AG20443 (cell line): Measurements from ENCODE around the gene EVPL.
"Not testable (repeated sequence)": the region's sequence is repeated elsewhere in the genome, so short reads cannot be mapped to it uniquely, and the experiment has no call there.

ENCODE experiments used
- DNase-seq: peaks from one replicate; pipeline ENCODE4 v3.0.0; 2012; ENCODE audit warnings: low spot score, mixed read lengths

Gene EVPL

DNA sequence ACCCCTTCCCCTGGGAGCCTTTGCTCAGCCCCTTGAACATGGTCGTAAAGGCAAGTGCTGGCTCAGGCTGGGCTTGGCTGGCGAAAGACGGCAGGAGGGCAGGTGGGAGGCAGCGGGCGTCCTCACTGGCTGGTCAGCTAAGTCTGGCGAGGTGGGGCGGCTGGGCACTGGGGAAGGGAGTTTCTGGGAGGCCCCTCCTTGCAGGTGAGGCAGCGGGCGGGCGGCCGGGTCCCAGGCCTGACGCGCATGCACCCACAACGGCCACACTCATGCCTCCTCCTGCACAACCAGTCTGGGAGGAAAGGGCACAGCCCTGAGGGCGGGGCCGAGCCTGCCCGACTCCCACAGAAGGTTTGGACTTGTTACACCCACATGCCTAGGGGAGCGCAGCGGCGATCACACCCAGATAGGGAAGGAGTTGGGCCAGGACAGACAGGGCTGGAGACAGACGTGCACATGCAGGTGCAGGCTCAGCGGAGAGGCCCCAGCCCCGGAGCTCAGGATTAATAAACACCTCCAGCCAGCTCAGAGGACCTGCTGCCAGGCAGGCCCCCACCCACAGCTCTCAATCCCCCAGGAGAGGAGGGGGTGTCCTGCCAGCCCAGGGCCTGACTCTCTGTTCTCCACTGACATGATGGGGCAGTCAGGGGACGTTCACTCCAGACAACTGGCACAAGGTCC is at the start of gene EVPL:
EVPL (minus strand) TSS at position 148 of the 681 bp plus-strand sequence; CDS start at position 40, 108 bp downstream.
- no peak for DNase-seq

DNA sequence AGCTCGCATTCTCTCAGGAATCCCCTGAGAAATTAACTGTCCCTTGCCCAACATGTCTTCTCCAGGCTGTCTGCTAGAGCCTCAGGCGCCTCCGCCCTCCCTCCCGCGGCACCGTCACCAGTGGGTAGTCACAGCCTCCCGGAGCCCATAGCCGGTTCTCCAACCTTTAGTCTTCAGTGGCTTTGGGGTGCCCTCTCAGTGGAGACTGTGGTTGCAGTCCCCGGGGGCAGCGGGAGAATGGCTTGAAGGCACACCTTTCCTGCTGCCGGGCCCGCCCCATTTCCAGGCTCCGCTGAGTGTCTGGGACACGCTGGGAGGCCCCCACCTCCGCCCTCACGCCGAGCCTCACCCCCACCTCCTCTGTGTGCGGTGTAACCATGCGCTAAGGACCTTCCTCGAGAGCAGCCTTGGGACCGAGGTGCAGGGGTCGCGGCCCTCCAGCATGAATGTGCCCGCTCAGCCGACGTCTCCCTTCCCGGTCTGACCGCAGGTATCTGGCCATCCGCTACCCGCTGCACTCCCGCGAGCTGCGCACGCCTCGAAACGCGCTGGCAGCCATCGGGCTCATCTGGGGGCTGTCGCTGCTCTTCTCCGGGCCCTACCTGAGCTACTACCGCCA is 49.1 kb upstream of the EVPL start:
- no peak for DNase-seq

DNA sequence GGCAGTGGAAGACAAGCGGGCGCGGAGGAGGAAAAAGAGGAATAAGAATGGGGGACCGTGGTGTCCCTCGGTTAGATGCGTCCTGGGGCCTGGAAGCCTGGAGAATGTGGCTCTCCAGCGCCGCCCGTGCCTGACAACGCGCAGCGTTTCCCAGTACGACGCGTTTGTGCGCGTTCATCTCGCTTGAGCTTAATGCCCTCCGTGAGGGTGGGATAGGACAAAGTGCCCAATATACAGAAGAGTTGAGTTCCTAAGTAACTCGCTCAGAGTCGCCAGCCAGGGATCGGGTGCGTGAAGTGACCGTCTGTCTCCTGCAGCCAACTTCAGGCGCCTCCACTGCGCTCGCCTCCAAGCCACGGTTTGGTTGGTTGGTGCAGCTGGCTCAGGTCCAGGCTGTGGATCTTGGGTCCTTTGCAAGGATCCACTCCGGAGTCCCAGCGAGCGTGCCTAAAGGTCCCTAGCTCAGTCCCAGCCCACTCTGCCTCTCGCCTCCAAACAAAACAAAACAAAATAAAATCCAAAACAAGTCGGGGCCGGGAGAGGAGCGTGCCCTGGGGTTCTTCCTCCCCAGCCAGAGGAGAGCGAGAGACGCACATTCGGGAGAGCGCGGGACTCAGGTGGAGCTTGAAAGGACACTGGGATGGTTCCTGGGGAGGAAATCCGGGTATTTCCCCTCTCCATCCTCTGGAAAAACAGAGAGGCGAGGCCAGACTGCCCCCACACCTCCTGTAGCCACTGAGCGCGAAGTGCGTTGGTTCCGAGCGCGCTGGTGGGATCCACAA is 48.4 kb upstream of the EVPL start:
- DNase-seq = peak; percentile 33

DNA sequence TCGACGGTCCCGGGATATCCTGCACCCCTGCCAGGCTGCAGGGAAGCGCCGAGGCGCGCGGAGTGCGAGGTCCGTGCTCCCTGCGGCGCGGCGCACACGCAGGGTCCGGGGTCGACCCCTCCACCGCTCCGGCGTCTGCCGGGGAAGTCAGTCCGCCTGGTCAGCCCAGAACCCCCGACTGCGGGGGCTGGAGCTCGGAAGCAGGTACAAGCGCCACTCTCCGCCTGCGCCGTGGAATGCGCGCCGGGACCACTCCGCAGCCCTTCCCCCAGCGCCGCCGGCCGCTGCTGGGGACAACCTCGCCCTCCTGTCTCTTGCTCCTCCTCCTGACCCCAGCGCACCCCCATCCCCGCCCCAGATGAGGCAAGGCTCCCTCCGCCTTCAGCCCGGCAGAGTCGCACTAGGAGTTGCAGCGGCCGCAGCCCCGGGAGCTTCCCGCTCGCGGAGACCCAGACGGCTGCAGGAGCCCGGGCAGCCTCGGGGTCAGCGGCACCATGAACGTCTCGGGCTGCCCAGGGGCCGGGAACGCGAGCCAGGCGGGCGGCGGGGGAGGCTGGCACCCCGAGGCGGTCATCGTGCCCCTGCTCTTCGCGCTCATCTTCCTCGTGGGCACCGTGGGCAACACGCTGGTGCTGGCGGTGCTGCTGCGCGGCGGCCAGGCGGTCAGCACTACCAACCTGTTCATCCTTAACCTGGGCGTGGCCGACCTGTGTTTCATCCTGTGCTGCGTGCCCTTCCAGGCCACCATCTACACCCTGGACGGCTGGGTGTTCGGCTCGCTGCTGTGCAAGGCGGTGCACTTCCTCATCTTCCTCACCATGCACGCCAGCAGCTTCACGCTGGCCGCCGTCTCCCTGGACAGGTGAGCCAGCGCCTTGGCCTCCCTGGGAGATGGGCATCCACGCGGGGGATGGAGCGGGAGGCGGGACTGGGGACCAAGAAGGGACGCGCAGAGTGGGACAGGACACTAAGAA is 47.6 kb upstream of the EVPL start, which contains the start of gene GALR2:
GALR2 (plus strand) TSS at position 392 of the 974 bp plus-strand sequence; CDS start at position 495, 103 bp downstream.
- no peak for DNase-seq

DNA sequence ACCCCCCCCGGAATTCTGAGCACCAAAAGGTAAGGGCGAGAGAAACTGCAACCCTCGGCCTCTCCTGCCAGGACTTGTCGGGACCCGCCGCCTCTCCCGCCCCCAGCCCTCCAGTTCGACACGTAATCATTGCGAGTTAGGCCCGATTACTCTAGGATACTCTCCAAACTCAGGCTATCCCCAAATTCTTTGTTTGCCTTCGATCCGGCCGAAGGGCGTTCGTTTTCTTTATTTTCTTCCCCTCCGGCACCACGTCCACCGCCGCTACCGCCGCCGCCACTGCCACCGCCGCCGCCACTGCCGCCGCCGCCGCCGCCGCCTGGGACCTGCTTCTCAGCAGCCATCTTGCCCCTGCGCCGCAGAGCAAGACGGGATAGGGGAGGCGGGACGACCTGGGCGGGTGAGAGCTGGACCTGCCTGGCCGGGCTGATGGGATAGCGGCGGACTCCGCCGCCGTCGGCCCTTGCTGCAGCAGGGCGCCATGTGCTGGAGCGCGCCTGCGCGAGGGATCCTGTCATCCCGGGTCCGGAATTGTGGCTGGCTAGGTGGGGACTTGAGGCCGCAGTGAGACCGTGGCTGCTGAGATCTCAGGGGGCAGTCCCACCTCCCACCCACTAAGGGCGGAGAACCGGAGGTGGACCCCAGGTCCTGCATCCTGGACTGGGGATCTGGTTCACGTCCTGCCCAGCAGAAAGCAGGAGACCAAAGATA is 45.2 kb upstream of the EVPL start, which contains the start of gene SRP68:
SRP68 (minus strand) TSS at position 370 of the 711 bp plus-strand sequence; CDS start at position 344, 26 bp downstream.
- DNase-seq = peak; percentile 99

DNA sequence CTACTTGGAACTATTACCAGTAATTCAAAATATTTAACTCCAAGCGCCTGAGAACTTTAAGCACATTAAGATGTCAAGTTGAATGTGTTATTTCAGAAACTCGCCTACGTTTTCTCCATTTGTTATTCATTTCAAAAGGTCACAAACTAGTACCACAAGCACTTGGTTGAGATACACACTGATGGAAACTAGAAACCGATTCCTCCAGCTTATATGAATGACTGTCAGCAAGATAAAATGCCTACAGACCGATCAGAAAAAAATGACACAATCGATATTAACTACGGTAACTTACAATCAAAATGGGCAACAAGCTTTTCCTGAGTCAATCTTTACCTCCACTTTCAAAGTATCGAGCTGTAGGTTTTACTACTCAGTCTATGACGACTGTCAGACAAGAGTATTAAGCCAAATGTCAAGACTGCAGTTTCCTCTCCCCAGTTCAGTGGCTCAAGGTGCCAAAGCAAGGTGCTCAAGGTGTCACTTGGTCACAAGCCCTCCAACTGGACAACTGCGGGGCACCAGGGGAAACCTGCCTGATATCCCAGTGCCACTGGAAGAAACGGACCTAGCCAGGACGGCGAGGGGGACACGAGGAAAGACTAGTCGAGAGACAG is 44.5 kb upstream of the EVPL start:
- DNase-seq = no peak

DNA sequence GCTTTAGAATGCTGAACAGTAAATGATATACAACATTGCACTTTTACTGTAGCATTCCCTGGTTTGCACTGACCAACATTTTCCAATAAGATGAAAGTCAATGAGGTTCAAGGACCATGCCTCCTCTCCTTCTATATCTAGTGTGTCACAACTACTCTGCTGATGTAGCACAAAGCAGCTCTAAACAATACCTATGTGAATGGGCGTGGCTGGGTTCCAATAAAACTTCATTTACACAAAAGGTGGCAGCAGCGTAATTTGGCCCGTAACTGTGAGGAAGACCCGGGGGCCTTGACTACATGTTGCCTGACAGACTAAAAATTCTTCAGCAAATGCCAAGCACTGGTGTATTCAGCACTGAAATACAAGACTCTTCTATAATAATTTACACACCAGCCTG is 38.7 kb upstream of the EVPL start:
- no peak for DNase-seq

DNA sequence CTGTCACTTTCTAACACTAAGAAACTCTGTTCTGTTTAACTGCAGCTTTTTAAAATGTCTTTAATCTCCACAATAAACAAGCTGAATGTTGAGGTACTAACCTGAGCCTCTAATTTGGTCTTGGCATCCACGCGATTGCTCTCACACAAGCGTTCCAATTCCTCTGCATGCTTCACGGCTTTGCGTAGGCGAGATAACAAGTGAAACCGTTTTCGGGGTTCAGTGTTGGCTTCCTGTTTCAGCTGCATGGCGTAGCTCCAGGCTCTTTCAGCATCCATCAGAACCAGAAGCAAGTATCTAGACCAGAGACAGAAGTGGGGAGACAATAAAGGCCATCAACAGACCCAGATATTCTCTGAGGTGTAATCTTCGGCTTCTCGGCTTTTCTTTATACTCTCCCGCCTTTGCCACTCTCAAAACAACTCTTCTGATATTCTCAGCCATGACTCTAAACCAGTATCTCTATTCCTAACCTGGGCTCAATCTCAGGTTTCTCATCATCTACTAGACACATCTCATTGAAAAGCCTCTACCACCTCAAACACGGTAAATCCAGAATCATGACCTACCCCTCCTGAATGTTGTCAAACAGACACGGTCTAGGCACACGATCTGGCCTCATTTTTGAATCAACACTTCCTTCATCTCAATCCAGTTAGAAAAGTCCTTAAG is 36.9 kb upstream of the EVPL start:
- DNase-seq = no peak

DNA sequence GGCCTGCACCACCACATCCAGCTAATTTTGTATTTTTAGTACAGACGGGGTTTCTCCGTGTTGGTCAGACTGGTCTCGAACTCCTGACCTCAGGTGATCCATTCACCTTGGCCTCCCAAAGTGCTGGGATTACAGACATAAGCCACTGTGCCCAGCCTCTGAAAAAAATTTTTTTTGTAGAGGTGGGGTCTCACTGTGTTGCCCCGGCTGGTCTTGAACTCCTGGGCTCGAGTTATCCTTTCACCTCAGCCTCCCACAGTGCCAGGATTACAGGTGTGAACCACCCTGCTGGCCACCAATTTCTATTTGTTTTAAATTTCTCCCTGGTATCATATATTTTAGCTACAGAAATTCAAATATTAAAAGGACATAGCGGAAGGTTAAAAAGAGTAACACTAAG is 31.2 kb upstream of the EVPL start:
- DNase-seq = not testable (repeated sequence)

DNA sequence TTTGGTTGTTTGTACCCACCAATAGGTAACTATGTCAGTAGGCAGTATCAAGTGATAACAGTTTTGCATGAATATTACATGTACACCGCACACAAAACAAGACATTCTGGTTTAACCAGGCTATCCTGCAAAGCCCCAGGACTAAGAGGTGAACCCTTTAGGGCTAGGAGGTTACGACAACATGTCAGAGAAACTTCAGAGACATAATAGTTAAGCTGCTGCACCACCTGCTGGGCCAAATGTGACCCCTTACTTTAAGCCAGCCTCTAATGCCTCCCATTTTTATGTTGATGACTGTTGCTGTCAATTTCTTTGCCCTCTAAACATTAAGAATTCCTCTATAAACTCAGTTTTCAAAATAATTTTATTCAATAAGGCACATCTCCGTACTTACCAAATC is 29.8 kb upstream of the EVPL start:
- DNase-seq = no peak

DNA sequence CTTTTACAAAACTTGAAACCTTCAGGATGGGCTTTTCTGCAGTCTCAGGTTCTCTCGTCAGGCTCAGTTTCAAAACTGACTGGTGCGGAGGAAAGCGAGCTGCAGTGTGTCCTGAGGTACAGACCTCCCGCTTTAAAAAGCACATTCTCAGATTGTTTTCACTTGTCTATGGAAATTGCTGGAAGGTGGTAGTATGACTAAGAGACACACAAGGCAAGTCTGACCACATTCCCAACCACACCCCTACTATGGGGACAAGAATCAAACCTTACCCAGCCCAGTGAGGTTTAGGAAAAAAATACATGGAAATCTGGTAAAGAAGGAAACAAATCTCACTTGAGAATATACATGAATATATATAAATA is 27.0 kb upstream of the EVPL start:
- peak; percentile 57 for DNase-seq

DNA sequence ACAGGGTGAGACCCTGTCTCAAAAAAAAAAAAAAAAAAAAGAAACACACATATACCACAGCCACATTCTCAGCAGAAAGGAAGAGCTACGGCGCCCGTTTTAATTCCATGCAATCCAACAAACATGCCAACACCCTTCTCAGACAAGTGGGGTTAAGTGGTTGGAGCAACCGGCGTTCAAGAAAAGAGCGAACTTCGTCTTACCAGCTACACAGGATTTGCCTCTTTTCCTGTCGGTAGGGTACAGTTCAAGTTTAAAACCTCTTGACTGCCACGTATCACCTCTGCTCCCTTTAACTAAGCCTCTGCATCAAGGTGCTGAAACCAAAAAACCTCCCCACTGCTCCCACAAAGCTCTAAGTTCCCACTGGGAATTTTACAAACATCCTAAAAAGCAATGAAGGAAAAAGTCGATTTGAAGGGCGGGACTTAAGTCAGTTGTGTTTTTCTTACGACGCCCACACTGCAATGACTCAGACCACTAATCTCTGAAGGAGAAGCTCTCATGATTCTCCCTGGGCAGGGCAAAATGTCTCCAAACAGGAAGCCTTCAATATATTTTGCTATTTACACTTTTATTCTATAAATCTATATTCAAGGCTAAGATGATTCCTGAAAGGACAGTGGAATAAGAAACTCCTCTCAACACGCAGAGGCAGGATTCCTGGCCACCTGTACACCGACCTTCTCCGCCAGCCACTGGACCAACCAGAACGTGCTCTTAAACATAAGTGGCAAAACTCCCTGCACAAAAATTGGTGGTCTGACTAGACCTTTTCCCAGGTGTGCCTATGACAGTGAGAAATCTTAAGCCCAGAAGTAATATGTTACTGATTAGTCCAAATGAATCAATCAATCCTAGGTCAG is 26.4 kb upstream of the EVPL start:
- DNase-seq = no peak

DNA sequence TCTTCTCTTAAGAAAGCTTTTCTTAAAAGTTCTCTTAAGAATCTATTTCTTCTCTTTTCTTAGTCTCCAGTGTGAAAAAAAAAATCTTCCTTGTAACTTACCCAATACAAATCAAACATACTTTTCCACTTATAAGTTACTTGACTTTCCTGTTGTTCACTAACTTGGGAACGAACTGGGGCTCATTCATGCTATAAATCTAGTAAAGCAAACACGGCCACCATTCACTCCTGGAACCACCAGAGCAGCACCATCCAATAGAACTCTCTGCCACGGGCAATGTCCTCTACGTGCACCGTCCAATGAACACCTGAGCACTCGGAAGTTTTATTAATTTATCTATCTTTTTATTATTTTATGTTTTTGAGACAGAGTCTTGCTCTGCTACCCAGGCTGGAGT is 24.5 kb upstream of the EVPL start:
- no peak for DNase-seq

DNA sequence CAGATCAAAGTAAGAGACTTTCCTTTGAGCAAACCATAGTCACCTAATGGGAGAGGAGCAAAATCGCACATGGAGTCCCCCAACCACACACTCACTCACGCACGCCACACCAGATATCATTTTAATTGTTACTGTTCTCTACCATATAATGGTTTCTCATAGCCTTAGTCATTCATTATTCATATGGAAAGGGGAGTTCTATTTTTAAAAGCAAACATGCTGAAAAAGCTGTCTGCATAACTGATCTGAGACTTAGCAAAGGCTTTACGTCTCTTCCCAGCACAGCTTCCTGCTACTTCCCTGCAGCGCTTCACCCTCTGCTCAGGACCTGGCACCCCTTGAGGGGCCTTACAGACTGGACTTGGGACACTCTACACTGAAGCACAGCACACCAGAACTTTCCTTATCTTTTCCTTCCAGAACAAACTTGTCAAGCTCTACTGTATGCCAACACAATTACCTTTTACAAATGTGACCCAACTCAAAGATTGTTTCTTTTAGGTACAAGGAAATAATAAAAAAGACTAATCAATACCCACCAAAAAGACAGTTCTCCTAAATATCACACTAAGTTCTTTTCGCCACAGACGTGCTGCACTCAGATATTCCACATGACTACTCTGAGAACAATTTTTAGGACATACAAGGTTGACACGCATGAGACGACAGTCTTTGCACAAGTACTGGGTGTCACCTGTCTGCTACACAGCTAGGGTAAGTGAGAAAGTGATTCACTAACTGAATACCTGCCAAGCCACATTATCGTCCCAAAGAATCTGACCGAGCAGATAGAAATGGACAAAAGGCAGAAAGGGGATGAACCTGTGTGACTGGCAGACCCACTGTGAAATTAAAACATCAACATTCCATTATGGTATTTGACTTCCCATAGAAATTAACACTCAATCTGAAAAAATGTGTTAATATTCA is 23.7 kb upstream of the EVPL start:
- no peak for DNase-seq

DNA sequence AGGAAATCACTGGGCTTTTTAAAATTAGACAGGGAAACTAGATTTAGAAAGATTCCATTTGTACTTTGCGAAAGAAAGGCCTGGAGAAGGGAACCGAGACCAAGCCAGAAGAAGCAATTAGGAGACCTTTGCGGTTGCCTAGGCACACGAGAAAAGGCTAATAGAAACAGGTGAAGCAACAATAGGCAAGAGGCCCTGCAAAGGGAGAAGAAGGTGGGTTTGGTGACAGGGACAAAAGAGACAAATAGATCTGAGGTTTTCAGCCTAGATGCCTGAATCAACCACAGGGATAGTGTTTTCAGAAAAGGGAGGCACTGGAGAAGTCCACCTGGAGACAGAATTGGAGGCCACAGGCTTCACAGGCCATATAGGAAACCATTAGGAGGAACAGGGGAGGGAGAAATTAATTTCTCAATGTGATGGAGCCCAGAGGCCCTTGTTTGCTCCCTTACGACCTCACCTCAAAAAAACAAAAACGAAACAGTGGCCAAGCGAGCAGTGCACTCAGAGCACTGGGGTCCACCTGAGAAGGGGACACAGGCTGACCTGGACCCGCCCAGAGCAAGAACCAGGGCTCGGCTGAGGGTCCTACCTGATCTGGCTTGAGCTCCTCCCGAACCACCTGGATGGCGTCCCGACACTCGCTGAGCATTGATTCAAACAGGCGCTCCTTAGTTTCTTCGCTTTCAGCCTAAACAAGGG is 22.9 kb upstream of the EVPL start:
- no peak for DNase-seq

DNA sequence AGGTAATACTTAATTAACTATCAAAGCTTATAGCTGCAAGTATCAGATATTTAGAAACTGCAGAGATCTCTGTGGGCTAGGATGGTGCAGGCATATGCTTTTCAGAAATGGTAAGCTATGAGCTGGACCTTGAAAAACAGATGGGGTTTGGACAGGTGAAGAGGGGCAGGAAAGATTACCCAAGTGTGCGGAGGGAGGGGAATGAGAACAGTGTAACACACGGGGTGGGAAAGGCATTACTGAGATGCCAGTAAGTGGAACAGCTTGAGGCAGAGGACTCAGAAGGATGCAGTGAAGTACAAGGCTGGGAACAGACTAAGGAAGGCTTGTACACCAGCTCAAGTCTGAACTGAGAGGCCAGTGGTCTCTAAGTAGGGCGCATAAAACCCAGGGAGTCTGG is 22.1 kb upstream of the EVPL start:
- DNase-seq = no peak

DNA sequence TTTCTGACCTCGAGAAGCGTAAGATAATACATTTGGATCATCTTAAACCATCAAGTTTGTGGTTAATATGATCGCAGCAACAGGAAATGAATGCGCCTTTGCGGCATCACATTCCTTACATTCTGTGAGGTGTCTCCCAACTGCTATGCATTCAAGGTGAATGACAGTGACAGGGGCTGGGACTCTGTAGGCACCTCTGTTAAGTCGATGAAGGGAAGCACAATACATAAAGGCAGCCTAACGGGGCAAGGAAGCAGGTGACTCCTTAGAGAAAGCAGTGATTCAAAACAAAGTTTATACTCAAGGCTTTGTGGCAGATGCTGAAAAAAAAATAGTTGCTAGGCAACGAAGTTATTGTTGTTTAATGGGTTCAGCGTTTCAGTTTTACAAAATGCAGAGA is 21.6 kb upstream of the EVPL start:
- no peak for DNase-seq
